Middle frontal gyrus (tissue), 1 donor: ENCODE measurements around the gene P3H4.
"Not testable (repeated sequence)": the region's sequence is repeated elsewhere in the genome, so short reads cannot be mapped to it uniquely, and the experiment has no call there.

Source experiments
- DNase-seq: peaks from one replicate; pipeline ENCODE4 v3.0.0-alpha.2; 2015; ENCODE audit warnings: low spot score; ENCODE audit errors: extremely low spot score

The P3H4 gene

DNA sequence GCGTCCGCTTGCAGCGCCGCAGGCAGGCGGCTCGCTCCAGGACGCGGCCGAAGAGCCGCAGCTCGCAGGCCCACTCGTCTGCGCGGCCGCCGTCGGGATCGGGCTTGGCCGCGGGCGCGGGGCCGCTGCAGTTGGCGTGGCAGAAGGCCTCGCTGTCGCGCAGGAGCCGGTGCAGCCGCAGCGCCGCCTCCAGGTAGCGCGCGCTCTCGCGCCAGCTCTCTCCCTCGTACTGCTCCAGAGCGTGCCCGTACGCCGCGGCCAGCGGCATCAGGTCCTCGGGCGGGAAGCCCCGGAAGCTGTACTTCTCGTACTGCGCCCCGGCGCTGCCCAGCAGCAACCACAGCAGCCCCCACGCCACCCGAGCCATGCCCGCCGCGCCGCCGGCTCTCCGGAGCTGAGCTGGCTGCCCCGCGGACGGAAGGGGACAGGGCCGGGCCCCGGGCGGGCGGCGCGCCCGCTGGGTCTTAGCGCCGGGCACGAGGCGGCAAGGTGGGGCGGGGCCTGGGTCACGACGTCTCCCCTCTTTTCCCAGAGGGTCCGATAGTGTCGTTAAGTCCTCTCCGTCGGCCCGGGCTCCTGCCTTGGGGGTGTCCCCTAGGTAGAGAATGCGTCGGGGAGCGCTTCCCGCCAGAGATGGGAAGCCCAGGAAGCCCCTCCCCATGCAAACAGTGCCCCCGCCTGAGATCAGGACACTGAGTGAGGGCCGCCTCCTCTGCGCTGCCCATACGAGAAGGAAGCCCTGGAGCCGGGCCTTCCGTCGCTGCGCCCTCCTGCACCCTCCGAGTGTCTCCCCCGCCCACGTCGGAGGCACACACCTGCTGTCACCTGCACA, at the start of gene P3H4:
Gene P3H4 (minus strand): TSS at position 401 of the 832 bp plus-strand sequence. CDS start 34 bp downstream, at position 367.
- DNase-seq: peak; percentile 55

GRCh38 chr17:41860254-41860931, 48.6 kb upstream of the P3H4 start:
- no peak for DNase-seq

DNA sequence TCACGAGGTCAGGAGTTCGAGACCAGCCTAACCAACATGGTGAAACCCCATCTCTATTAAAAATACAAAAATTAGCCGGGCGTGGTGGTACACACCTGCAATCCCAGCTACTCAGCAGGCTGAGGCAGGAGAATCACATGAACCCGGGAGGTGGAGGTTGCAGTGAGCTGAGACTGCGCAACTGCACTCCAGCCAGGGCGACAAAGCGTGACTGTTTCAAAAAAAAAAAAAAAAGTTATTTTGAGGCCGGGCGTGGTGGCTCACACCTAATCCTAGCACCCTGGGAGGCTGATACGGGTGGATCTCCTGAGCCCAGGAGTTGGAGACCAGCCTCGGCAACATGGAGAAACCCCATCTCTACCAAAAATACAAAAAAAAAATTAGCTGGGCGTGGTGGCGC, 39.6 kb upstream of the P3H4 start:
- DNase-seq: not testable (repeated sequence)

DNA sequence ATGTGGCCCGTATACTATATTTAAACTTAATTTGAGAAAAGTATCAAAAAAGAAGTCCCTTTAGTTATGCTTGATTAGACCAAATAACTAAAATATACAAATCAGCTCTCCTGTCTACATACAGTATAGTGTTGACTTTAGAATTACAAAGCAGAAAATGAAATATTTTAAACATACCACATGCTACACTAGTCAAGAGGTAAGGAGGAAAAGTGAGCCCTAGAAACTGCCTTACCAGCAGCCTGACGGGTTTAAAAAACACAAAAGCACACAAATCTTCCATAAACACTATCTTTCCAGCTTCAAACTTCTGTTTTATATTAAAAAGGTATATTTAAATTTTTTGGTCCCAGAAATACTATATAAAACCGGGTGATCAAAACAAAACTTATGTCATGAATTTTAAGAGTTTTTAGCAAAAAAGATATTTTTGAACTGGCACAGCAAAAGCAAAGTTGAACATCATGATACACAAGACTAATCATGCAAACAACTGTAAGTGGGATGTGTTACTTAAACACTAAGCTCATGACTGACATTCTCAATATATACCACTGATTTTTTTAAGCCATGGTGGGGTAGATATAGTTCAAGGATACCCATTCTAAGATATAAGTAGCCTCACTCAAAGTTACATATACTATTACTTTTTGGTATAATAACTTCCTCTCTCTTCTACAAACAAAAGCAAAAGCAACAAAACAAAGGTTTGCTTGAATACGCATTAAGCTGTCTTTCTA, 37.7 kb upstream of the P3H4 start:
- DNase-seq: no peak

GRCh38 chr17:41848788-41849187, 37.0 kb upstream of the P3H4 start:
- no peak for DNase-seq

- DNase-seq: no peak
These were observed 33.2 kb upstream of the P3H4 start for GRCh38 chr17:41844971-41845370.

- DNase-seq: not testable (repeated sequence)
These were observed 29.0 kb upstream of the P3H4 start for GRCh38 chr17:41840781-41841180.

DNA sequence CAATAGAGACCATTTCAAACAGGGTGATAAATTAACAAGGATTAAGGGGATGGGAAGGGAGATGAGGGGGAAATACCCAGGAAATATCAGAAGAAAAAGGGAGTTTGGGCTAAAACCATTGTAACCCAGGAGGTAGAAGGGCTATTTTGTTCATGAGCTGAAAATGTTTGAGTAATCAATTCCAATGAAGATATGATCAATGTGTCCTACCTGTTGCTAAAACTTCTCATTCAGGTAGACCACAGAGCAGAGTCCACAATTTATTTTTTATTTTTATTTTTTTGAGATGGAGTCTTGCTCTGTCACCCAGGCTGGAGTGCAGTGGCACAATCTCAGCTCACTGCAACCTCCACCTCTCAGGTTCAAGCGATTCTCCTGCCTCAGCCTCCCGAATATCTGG, 27.7 kb upstream of the P3H4 start:
- DNase-seq: not testable (repeated sequence)

- no peak for DNase-seq
These were observed 26.2 kb upstream of the P3H4 start, which contains the start of gene KLHL10 for GRCh38 chr17:41837761-41838538. Gene KLHL10, plus strand, starts transcription at chr17:41837825. Its CDS starts 108 bp downstream, at chr17:41837933.

DNA sequence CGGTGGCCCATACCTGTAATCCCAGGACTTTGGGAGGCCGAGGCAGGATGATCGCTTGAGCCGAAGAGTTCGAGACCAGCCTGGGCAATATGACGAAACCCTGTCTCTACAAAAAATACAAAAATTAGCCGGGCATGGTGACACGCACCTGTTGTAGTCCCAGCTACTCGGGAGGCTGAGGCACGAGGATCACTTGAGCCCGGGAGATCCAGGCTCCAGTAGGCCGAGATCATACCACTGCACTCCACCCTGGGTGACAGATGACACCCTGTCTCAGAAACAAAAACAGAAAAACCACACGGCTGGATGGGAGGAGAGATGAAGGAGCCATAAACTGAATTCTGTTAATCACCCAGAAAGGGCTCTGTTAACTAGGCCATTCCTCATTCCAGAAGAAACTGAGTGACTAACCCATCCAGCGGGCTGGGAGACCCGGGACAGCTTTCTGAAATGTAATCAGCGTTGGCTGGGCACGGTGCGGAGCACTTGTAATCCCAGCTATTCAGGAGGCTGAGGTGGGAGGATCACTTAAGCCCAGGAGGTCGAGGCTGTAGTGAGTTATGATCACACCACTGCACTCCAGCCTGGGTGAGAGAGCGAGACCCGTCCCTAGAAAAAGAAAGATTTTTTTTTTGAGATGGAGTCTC, 24.9 kb upstream of the P3H4 start:
- DNase-seq: no peak

DNA sequence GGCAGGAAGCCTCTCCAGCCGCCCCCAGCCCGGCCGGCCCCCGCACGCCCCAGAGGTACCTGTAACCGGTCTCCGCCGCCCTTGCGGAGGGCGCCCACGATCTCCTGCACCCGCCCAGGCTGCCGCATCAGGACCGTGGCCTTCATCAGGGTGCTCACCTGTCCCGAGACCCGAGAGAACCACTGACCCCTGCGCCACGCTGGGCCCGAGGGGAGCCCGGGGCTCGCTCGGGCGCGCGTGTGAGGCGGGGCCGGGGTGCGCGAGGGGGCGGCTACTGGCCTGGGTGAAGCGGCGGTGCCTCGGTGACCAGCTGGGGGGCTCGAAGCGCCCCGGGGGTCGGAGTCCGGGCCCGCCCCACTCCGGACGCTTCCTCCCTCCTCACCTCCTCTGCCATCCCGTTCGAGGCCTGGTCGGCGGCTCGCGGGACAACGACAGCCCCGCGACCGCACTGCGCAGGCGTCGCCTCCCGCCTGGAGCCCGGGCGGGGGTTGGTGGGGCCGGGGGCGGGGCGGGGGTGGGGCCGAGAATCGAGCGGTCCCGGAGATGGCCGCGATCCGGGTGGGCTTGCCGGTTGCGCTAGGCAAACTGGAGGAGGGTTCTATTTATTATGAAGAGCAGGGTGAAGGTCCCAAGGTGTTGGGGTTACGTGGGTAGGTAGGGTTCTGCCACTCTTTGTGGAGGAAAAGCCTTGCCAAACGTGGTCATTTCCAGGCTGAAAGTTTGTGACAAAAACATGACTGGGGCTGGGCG, 24.2 kb upstream of the P3H4 start, which contains the start of gene NT5C3B:
Gene NT5C3B (minus strand): TSS at position 433 of the 750 bp plus-strand sequence. CDS start 39 bp downstream, at position 394.
- no peak for DNase-seq

DNA sequence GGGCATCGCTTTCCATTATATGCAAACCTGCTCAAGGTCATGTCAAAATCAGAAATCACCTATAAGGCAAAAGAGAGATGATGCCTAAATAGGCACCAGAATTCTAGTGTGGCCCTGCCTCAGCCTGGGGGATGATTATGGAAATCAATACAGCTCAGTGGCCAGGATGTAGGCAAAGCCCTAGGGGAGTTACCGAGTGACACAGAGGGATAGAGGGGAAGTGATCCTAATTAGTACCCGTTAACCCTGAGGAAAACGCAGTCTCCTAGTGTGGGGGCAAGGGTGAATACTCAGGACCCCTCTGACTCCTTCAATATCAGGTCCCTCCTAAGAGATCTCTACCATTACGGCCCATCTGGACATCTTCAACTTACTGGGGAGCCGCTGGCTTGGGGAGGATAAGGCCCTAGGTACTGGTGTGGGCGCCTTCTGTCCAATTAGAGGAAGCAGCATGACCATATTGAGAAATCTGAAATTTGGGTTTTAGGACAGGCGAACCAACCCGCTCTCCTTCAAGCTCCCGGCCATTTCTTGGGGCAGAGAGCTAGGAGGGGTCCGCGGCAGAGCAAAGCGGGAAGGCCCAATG, 23.6 kb upstream of the P3H4 start:
- DNase-seq: no peak

DNA sequence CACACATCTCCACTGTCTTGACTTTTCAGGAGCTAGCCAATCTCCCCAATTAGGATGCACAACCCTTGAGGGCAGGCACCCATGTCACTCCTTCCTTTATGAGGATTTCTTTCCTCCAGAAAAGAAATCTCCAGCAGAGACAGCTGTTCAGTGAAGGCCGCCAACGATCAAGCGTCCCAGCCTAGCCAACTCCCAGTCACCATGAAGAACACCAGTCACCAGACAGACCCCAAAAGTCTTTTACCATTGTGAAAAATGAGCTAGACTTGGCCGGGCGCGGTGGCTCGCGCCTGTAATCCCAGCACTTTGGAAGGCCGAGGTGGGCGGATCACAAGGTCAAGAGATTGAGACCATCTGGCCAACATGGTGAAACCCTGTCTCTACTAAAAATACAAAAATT, 18.2 kb upstream of the P3H4 start:
- DNase-seq: not testable (repeated sequence)

DNA sequence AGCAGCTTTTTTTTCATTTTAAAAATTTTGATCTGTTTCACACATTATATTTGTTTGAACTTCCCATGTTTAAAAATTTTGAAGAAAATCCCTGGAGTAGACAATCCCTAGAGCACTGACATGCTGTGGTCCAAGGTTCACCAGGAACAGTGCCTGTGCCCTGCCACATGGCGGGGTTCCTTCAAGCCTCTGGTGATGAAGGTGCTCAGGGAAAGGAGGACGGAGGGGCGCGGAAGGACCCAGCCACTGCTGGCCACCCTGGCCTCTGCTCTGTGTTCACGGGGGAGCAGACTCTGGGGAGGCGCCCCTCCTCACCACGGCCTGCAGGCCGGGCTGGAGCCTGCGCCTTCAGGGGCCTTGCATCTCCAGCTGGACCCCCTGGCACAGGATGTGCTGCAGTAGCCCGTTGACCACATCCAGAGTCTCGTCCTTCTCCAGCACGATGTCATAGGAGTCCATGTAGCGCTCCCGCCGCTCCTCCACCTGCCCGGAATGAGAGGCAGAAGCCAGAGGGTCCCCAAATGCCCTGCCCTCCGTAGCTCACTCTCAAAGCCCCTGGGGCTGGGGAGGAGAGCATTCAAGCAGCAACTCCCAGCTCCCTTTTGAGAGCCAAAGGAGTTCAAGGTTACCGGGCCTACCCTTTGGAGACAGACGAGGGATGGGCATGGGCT, 13.6 kb upstream of the P3H4 start:
- DNase-seq: no peak

DNA sequence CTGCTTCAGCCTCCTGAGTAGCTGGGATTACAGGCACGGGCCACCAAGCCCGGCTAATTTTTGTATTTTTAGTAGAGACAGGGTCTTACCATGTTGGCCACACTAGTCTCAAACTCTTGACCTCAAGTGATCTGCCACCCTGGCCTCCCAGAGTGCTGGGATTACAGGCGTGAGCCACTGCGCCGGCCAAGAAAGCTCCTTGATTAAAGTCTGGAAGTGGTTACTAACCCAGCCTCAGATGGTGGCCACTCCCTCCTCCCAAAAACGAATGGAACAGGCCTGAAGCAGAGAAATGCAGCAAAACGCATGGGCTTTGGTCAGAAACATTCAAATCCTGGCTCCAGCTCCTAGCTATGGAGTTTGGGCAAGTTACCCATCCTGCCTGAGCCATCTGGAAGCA, 12.3 kb upstream of the P3H4 start:
- no peak for DNase-seq

GRCh38 chr17:41823580-41823979, 11.8 kb upstream of the P3H4 start:
- no peak for DNase-seq

DNA sequence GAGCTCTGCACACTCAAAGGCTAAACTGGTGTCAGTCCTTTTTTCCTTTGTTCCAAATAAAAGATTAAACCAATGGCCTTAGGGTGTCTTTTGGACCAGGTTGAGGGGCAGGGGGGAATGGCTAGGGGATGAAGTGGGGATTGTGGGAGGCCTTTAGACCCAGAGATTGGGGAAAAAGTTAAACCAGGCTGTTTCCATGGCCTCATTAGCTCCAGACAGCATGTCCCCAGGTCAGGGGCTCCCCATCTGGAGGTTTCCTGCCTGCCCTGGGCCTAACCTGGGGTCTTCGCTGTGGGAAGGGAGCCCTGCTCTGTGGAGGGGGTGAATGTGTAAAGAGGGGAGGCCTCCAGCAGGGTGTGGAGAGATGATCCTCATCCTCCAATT, 11.4 kb upstream of the P3H4 start:
- no peak for DNase-seq

DNA sequence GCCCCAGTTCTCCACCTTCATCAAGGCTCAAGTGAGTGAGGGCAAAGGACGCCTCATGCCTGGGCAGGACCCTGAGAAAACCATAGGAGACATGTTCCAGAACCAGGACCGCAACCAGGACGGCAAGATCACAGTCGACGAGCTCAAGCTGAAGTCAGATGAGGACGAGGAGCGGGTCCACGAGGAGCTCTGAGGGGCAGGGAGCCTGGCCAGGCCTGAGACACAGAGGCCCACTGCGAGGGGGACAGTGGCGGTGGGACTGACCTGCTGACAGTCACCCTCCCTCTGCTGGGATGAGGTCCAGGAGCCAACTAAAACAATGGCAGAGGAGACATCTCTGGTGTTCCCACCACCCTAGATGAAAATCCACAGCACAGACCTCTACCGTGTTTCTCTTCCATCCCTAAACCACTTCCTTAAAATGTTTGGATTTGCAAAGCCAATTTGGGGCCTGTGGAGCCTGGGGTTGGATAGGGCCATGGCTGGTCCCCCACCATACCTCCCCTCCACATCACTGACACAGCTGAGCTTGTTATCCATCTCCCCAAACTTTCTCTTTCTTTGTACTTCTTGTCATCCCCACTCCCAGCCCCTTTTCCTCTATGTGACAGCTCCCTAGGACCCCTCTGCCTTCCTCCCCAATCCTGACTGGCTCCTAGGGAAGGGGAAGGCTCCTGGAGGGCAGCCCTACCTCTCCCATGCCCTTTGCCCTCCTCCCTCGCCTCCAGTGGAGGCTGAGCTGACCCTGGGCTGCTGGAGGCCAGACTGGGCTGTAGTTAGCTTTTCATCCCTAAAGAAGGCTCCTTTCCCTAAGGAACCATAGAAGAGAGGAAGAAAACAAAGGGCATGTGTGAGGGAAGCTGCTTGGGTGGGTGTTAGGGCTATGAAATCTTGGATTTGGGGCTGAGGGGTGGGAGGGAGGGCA, 10.7 kb upstream of the P3H4 start:
- DNase-seq: no peak
